Breast epithelium (tissue), 4 donors: ENCODE measurements around the gene UBL3. TPM values are rescaled to one million over a fixed set of nuclear protein-coding genes. Genes with fewer than 3 reads are reported as not detected.

Source experiments
- DNase-seq, 2 donors: peaks; one replicate each; pipeline ENCODE4 v3.0.0-alpha.2; 2019; ENCODE audit warnings: low spot score in 2 of 2
- H3K27ac ChIP-seq, 2 donors: fragments of 200-600 bp; sonication (generic) in 1 of 2; one replicate each; pipeline ENCODE4 v1.5.1; 2016 to 2019; ENCODE audit warnings: mild to moderate bottlenecking in 1 of 2
- H3K27me3 ChIP-seq, 2 donors: fragments of 200-600 bp; sonication (generic) in 1 of 2; one replicate each; pipeline versions ENCODE4 v1.5.1 to v1.6.0; 2017 to 2019; ENCODE audit warnings: control low read depth in 1 of 2, mild to moderate bottlenecking in 1 of 2
- H3K36me3 ChIP-seq: fragments of 200-600 bp; one replicate; pipeline ENCODE4 v1.5.1; 2019
- H3K4me1 ChIP-seq, 2 donors: fragments of 200-600 bp; sonication (generic); one replicate each; pipeline ENCODE4 v1.5.1; 2016 to 2019; ENCODE audit warnings: control low read depth in 1 of 2
- H3K4me3 ChIP-seq, 3 donors: fragments of 200-600 bp; sonication (generic); 1 replicate in 2 of 3; 2 replicates in 1 of 3; pipeline ENCODE4 v1.5.1; 2016 to 2019; ENCODE audit warnings: mild to moderate bottlenecking in 3 of 3, moderate library complexity in 2 of 3
- H3K9me3 ChIP-seq, 2 donors: fragments of 200-600 bp; sonication (generic) in 1 of 2; one replicate each; pipeline ENCODE4 v1.5.1; 2016 to 2019; ENCODE audit warnings: control low read depth in 1 of 2
- CTCF ChIP-seq, 3 donors: fragments of 450-650 bp; IDR thresholded peaks; one replicate each; pipeline ENCODE4 v1.5.1; 2016 to 2017; ENCODE audit warnings: antibody characterized with exemption in 3 of 3, mild to moderate bottlenecking in 3 of 3, moderate library complexity in 3 of 3
- POLR2A ChIP-seq: fragments of 450-650 bp; IDR thresholded peaks from one replicate; pipeline ENCODE4 v1.6.1; 2016; ENCODE audit warnings: antibody characterized with exemption, mild to moderate bottlenecking, moderate library complexity
- POLR2AphosphoS5 ChIP-seq, 3 donors: sonication (generic); formaldehyde crosslinking; IDR thresholded peaks; one replicate each; pipeline ENCODE4 v1.6.1; 2017; ENCODE audit warnings: antibody characterized with exemption in 3 of 3
- intact Hi-C: fragments of 100-400 bp; cut with DNase I; formaldehyde crosslinking; loops from one replicate; pipeline ENCODE4 v1.15.1; 2023; ENCODE audit warnings: low total_unique reads
- total RNA-seq, 3 donors: library from RNA; depleted of rRNA; stranded (reverse); fragments of >200 nt; gene quantifications; one replicate each; pipeline ENCODE4 v1.1.0, GENCODE V29; 2016

Gene UBL3
- total RNA-seq, 3 donors from 2014 or later = 32.4 to 60.7 (median 36.6) TPM

GRCh38 chr13:29749401-29750182 is 100.8 kb downstream of the UBL3 start:
- Histone ChIP-seq H3K4me3 (no peak overlapping the region), H3K36me3 (no peaks in the 10 kb centered on the region), H3K4me1 (no peaks in the 10 kb centered on the region), H3K27ac (no peak overlapping the region), H3K9me3 (no peaks in the 10 kb centered on the region), H3K27me3 (no peaks in the 10 kb centered on the region)
- intact Hi-C loops = no loop called here
- no peak for TF ChIP-seq POLR2A
- no peak for TF ChIP-seq POLR2AphosphoS5 (IDR thresholded peaks at IDR 0.05)
- no peak for TF ChIP-seq CTCF (IDR thresholded peaks at IDR 0.05)
- DNase-seq = no peak

GRCh38 chr13:29748097-29748496 is 102.3 kb downstream of the UBL3 start:
- H3K4me3 ChIP-seq = no peak overlapping the region
- TF ChIP-seq POLR2A (no peak), POLR2AphosphoS5 (IDR thresholded peaks at IDR 0.05) (no peak), CTCF (IDR thresholded peaks at IDR 0.05) (no peak)
- no peaks in the 10 kb centered on the region for H3K9me3 ChIP-seq
- no peaks in the 10 kb centered on the region for H3K27me3 ChIP-seq
- no peaks in the 10 kb centered on the region for H3K36me3 ChIP-seq
- intact Hi-C loops = no loop called here
- no peak overlapping the region for H3K27ac ChIP-seq
- no peaks in the 10 kb centered on the region for H3K4me1 ChIP-seq
- no peak for DNase-seq

DNA sequence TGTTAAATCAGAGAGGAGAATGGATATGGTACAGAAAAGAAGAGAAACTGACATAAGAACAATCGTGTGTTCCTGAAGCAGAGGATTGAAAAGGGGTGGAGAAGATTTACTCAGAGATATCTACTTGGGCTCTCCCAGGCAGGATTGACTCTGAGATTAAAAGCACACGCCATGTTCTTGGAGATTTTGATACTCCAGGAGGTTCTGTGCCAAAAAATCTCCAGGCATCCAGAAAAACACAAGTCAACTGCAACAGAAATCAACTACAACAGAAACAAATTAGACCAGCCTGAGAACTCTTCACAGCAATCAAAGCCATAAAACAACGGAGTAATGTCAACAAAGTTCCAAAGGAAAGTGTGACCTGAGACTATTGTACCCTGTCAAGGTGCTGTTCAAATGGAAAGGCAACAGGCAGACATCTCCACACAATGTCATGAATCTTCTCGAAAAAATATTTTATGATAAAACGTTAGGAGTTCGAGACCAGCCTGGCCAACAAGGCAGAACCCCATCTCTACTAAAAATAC is 104.2 kb downstream of the UBL3 start:
- H3K27me3 ChIP-seq = no peaks in the 10 kb centered on the region
- no peak overlapping the region for H3K4me3 ChIP-seq
- DNase-seq = no peak
- H3K9me3 ChIP-seq = no peaks in the 10 kb centered on the region
- intact Hi-C loops = no loop called here
- H3K36me3 ChIP-seq = no peaks in the 10 kb centered on the region
- no peak overlapping the region for H3K27ac ChIP-seq
- no peaks in the 10 kb centered on the region for H3K4me1 ChIP-seq
- TF ChIP-seq POLR2AphosphoS5 (IDR thresholded peaks at IDR 0.05) (no peak), CTCF (IDR thresholded peaks at IDR 0.05) (no peak), POLR2A (no peak)

DNA sequence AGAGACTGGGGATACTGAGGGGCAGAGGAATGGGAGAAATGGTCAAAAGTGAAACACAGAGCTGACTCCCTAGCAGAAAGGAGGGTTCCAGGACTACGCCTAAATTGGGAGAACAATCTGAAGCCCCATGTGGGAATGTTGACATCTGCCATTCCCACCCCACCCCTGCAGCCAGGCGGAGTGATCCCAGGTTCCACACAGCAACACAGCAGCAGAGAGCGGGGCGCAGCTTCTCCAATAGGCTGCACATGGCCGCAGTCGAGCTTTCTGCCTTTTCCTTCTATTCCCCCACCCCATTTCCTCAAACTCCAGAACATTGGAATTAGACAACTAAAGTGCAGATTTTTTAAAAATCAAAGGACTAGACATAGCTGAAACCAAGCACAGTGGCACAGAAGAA is 104.7 kb downstream of the UBL3 start:
- intact Hi-C loops = no loop called here
- no peaks in the 10 kb centered on the region for H3K4me1 ChIP-seq

More for the DNA sequence above, 104.7 kb downstream of the UBL3 start:
- Histone ChIP-seq H3K9me3 (no peaks in the 10 kb centered on the region), H3K4me3 (no peak overlapping the region), H3K36me3 (no peaks in the 10 kb centered on the region), H3K27me3 (no peaks in the 10 kb centered on the region), H3K27ac (no peak overlapping the region)
- TF ChIP-seq POLR2A (no peak), POLR2AphosphoS5 (IDR thresholded peaks at IDR 0.05) (no peak), CTCF (IDR thresholded peaks at IDR 0.05) (no peak)
- no peak for DNase-seq
